Measurements from ENCODE around the gene LHX8.

Gene LHX8

GRCh38 chr1:75133750-75134646, at the start of gene LHX8:
TSS of gene LHX8 (plus strand) at chr1:75134388. CDS start at chr1:75136615, 2,227 bp downstream.
- TF ChIP-seq CTCF (IDR thresholded peaks at IDR 0.05): no peak

GRCh38 chr1:75085931-75086330, 48.3 kb upstream of the LHX8 start:
- TF ChIP-seq CTCF (IDR thresholded peaks at IDR 0.05): no peak

- no peak for TF ChIP-seq CTCF (IDR thresholded peaks at IDR 0.05)
These were observed 46.9 kb upstream of the LHX8 start for GRCh38 chr1:75087278-75087677.

- no peak for TF ChIP-seq CTCF (IDR thresholded peaks at IDR 0.05)
These were observed 42.0 kb upstream of the LHX8 start for GRCh38 chr1:75092141-75092540.

GRCh38 chr1:75097654-75098053, 36.5 kb upstream of the LHX8 start:
- TF ChIP-seq CTCF (IDR thresholded peaks at IDR 0.05): no peak

- TF ChIP-seq CTCF (IDR thresholded peaks at IDR 0.05): no peak
These were observed 34.6 kb upstream of the LHX8 start for GRCh38 chr1:75099581-75099980.

GRCh38 chr1:75100481-75101092, 33.6 kb upstream of the LHX8 start:
- no peak for TF ChIP-seq CTCF (IDR thresholded peaks at IDR 0.05)

Measured in LNCAP (cell line).